Measurements from ENCODE around the gene ASTN1.

GRCh38 chr1:177211231-177211630, 46.7 kb upstream of the ASTN1 start:
- no peak for TF ChIP-seq CTCF (conservative IDR thresholded peaks at IDR 0.05; ENCODE audit: low read length)
- no peak for TF ChIP-seq EZH2phosphoT487 (IDR thresholded peaks at IDR 0.05; ENCODE audit: borderline replicate concordance)

Data from Loucy (cell line).